Activated CD4-positive, alpha-beta T cell treated with anti-CD3 and anti-CD28 coated beads, Interleukin-2, amount 10 ng/mL, durations not matched to agents 7 days and 5 days (primary cell): ENCODE data around the gene PLA2G2E. TPM values are rescaled to one million over a fixed set of nuclear protein-coding genes. Genes with fewer than 3 reads are reported as not detected.

Source experiments
- CTCF ChIA-PET: fragments of 350-600 bp; sonication (Branson Sonifier 250); formaldehyde crosslinking; loops from one replicate; lab custom pipeline; 2021; ENCODE audit warnings: antibody characterized with exemption; lab: Charles Lee
- POLR2A ChIA-PET: fragments of 350-600 bp; sonication (Branson Sonifier 250); formaldehyde crosslinking; loops from one replicate; lab custom pipeline; 2021; ENCODE audit warnings: antibody characterized with exemption; lab: Charles Lee
- DNase-seq: peaks from one replicate; pipeline ENCODE4 v3.0.0-alpha.2; 2020
- H3K27ac Mint-ChIP-seq: one replicate; pipeline ENCODE4 v1.8.0; 2021; ENCODE audit warnings: mild to moderate bottlenecking, moderate library complexity, mixed read lengths
- H3K27me3 Mint-ChIP-seq: one replicate; pipeline ENCODE4 v1.8.0; 2021; ENCODE audit warnings: mixed read lengths
- H3K36me3 Mint-ChIP-seq: one replicate; pipeline ENCODE4 v1.8.0; 2021; ENCODE audit warnings: low read depth, mixed read lengths
- H3K4me1 Mint-ChIP-seq: one replicate; pipeline ENCODE4 v1.8.0; 2021; ENCODE audit warnings: mixed read lengths
- H3K4me3 Mint-ChIP-seq: one replicate; pipeline ENCODE4 v1.8.0; 2021; ENCODE audit warnings: mild to moderate bottlenecking, moderate library complexity, mixed read lengths
- H3K9me3 Mint-ChIP-seq: one replicate; pipeline ENCODE4 v1.8.0; 2021; ENCODE audit warnings: mixed read lengths
- total RNA-seq, 2 experiments: library from RNA; stranded (reverse); gene quantifications; one replicate each; pipeline ENCODE4 v1.2.3, GENCODE V29; 2021

Gene PLA2G2E
- total RNA-seq, 2 experiments from 2014 or later, result not detected

DNA sequence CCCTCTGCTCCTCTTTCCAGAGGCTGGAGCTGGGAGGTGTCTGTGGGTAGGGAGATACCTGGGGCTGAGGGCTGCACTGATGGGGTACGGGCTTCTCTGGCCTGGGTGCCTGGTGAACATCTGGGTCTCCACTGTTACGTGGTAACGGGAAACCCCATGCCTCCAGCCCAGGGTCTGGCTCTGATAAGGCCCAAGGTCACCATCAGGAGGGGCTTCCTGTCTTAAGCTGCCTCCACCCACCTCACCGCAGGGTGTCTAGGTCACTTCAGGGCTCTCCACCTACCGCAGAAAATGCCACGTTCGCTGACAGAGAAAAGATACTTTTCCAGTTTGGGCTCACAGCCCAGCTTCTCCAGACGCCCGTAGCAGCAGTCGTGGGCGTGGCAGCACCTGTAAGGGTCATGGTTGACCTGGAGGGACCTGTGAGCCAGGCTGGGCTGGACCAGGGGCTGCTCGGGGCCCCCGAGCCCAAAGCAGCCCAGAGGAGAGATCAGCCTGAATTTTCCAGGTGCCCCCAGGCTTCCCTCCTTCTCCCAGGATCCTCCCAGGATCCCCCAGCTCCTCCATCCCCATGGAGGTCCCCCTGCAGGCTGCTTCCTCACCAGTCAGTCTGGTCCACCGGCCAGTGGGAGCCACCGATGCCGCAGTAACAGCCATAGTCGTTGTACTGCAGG lies 1.3 kb downstream of the PLA2G2E start:
- Mint-ChIP-seq H3K36me3 (no peaks in the 10 kb centered on the region), H3K27ac (no peak overlapping the region), H3K4me3 (no peak overlapping the region), H3K27me3 (no peaks in the 10 kb centered on the region), H3K9me3 (no peaks in the 10 kb centered on the region), H3K4me1 (peaks cover 2% of the 10 kb centered on the region)
- ChIA-PET POLR2A (no interaction called here), CTCF (interaction anchor here (1.1 kb wide), 1 partner anchor 229 kb away, joined by 3 read pairs; no protein-coding TSS in a partner anchor)
- no peak for DNase-seq

DNA sequence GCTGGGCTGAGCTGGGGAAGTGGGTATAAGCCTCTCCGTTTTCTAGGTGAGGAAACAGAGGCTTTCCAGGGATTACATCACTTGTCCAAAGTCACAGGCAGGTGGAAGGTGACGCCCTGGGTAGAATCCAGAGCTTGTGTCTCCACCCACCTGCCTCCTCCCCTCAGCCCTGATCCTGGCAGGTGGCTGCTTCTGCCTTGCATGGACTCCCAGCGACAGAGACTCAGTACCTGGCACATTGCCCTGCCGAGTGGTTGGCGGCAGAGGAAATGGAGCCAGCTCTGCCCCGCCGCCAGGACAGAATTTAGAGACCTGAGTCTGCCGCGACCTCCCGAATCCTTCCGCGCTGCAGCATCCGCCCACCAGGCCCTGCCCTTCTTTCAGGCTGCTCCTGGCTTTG lies 2.1 kb downstream of the PLA2G2E start:
- ChIA-PET CTCF (interaction anchor here (1.1 kb wide), 1 partner anchor 230 kb away, joined by 3 read pairs; no protein-coding TSS in a partner anchor), POLR2A (no interaction called here)
- Mint-ChIP-seq H3K9me3 (no peaks in the 10 kb centered on the region), H3K4me1 (peaks cover 2% of the 10 kb centered on the region), H3K27ac (no peak overlapping the region), H3K27me3 (no peaks in the 10 kb centered on the region), H3K4me3 (no peak overlapping the region), H3K36me3 (no peaks in the 10 kb centered on the region)
- DNase-seq, result no peak

DNA sequence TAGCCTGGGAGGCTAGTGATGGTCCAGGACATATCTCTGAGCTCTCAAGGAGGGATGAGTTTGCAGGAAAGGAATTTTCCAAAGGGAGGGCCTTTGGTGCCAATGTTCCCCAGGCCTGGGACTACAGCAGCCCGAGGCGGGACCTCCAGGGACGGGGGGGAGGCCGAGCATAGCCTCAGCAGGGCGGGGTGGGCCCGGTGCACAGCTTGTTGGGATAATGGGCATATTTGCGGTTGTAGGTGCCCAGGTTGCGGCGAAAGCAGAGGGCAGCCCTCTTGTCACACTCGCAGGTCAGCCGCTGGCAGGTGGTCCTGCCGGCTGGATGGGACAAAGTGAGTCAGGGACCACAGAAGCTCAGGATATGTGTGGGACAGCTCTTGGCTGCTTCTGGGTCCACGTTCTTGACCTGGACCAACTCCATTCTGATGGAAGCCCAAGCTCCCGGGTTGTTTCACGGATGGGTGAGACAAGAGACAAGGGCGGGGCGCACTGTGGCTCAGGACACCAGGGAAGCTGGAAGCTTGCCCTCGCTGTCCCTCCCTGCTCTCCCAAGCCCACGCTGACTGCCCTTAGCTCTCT lies 3.2 kb downstream of the PLA2G2E start:
- Mint-ChIP-seq H3K27me3 (no peaks in the 10 kb centered on the region), H3K27ac (no peak overlapping the region), H3K36me3 (no peaks in the 10 kb centered on the region), H3K9me3 (no peaks in the 10 kb centered on the region), H3K4me3 (no peak overlapping the region), H3K4me1 (peaks cover 2% of the 10 kb centered on the region)
- DNase-seq, result no peak
- CTCF ChIA-PET, result interaction anchor here (0.8 to 3.4 kb wide), 2 partner anchors 10 to 232 kb away, joined by 4 to 17 read pairs; no protein-coding TSS in a partner anchor
- POLR2A ChIA-PET, result no interaction called here

DNA sequence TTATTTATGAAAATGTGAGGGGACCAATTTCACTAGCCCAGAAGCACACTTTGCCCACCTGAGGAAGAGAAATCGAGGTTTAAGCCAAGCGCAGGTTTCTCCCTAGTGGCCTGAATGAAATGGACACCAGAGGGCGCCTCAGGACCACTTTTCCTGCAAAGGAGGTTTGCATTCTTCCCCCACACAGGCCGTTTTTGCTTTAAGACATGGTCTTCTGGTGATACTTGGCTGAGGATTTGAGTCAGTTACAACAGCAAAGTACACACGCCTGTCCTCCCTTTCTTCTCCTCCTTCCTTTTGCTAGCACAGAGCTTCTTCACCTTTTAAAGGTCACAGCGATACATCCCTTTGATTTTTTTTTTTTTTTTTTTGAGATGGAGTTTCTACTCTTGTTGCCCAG lies 5.4 kb downstream of the PLA2G2E start:
- H3K36me3 Mint-ChIP-seq, result peaks cover 2% of the 10 kb centered on the region
- no peak overlapping the region for H3K4me3 Mint-ChIP-seq
- H3K27ac Mint-ChIP-seq, result no peak overlapping the region
- H3K9me3 Mint-ChIP-seq, result no peaks in the 10 kb centered on the region
- peaks cover 2% of the 10 kb centered on the region for H3K4me1 Mint-ChIP-seq
- CTCF ChIA-PET, result interaction anchor here (0.6 to 3.4 kb wide), 4 partner anchors 234 to 515 kb away, joined by 3 to 17 read pairs (median 3); no protein-coding TSS in a partner anchor
- DNase-seq, result peak; percentile 86
- POLR2A ChIA-PET, result no interaction called here
- no peaks in the 10 kb centered on the region for H3K27me3 Mint-ChIP-seq

DNA sequence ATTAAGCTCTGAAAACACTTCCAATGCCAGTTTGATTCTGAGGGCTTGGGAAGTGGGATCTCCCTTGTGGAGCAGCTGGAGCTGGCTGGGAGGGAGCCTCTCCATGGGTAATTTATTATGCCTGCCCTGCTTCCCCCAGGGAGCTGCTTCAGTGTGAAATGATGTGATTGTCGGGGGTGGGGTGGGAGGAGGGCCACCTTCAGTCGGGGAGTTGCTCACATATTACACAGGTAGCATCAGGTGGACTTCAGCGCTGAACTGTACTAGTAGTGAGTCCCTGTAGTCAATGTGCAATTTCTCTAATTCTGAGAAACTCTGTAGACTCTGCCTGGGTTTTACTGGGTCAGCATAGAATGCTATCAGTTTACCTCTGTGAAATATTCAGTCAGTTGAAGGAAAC lies 12.8 kb downstream of the PLA2G2E start:
- Mint-ChIP-seq H3K36me3 (peaks cover 28% of the 10 kb centered on the region), H3K27ac (no peak overlapping the region), H3K9me3 (no peaks in the 10 kb centered on the region), H3K27me3 (no peaks in the 10 kb centered on the region), H3K4me3 (no peak overlapping the region), H3K4me1 (no peaks in the 10 kb centered on the region)
- DNase-seq, result no peak
- POLR2A ChIA-PET, result no interaction called here
- CTCF ChIA-PET, result interaction anchor here (0.8 to 1.1 kb wide), 3 partner anchors 10 to 252 kb away, joined by 3 to 4 read pairs (median 3); partner anchors contain the start of gene OTUD3

DNA sequence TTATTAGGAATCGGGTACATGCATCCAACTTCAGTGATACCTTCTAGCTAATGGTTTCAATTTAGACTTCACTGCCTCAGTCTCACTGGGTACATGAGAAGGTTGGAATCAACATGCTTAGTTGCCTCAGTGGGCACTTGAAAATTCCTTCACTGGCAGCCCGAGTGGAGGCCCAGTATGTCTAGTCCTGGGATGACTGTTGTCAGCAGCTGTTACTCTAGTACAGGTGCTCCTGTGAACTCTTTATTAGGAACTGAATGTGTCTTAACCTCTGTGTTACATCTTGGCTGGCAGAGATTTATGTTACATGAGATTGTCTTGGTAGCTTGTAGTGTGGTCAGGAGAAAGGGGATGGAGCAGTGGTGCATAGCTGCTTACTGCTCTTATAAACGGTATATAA lies 13.4 kb downstream of the PLA2G2E start:
- no peaks in the 10 kb centered on the region for H3K27me3 Mint-ChIP-seq
- ChIA-PET POLR2A (no interaction called here), CTCF (interaction anchor here (0.9 to 1.2 kb wide), 3 partner anchors 10 to 284 kb away, joined by 3 to 4 read pairs (median 3); partner anchors contain the start of gene OTUD3)
- peaks cover 31% of the 10 kb centered on the region for H3K36me3 Mint-ChIP-seq
- no peak for DNase-seq
- no peak overlapping the region for H3K27ac Mint-ChIP-seq
- no peaks in the 10 kb centered on the region for H3K4me1 Mint-ChIP-seq
- H3K4me3 Mint-ChIP-seq, result no peak overlapping the region
- no peaks in the 10 kb centered on the region for H3K9me3 Mint-ChIP-seq

DNA sequence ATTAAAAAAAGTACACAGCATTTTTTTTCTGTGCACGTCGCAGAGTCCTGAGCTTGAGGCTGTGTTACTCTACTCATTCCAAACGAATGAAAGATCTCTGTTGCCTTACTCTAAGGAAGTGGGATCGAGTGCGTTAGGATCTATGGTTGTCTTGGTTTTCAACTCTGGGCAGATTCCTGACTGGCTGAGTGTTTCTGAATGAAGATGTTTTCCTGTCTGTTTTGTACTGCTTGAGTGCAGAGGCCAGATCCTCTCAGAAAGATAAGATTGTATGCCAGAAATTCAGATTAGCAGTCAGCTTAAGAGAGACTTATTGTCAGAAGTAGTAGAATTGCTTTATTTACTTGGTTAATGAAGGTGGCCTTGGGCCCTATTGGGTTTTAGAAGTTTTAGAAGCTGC lies 14.0 kb downstream of the PLA2G2E start:
- no peak overlapping the region for H3K27ac Mint-ChIP-seq
- no peaks in the 10 kb centered on the region for H3K4me1 Mint-ChIP-seq
- ChIA-PET CTCF (interaction anchor here (0.9 to 1.2 kb wide), 2 partner anchors 27 to 285 kb away, joined by 3 read pairs; partner anchors contain the start of gene OTUD3), POLR2A (no interaction called here)
- H3K27me3 Mint-ChIP-seq, result no peaks in the 10 kb centered on the region
- DNase-seq, result no peak
- no peaks in the 10 kb centered on the region for H3K9me3 Mint-ChIP-seq
- no peak overlapping the region for H3K4me3 Mint-ChIP-seq
- H3K36me3 Mint-ChIP-seq, result peaks cover 35% of the 10 kb centered on the region

DNA sequence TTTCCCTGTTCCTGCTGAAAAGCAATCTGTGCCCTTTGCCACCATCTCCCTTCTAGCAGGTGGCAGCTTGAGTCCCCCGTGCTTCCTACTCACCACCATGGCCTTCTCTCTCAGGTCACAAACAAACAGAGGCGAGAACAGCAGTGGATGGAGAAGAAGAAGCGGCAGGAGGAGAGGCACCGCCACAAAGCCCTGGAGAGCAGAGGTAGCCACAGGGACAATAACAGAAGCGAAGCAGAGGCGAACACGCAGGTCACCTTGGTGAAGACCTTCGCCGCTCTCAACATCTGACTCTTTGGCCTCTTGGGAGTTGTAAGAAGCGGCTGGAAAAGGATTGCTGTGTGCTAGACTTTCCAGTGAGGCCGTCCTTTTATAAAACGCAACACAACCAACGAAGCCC lies 16.0 kb downstream of the PLA2G2E start:
- H3K4me3 Mint-ChIP-seq, result no peak overlapping the region
- no peak overlapping the region for H3K27ac Mint-ChIP-seq
- no peaks in the 10 kb centered on the region for H3K4me1 Mint-ChIP-seq
- no peaks in the 10 kb centered on the region for H3K27me3 Mint-ChIP-seq
- ChIA-PET POLR2A (no interaction called here), CTCF (no interaction called here)
- H3K9me3 Mint-ChIP-seq, result no peaks in the 10 kb centered on the region
- DNase-seq, result no peak
- H3K36me3 Mint-ChIP-seq, result peaks cover 39% of the 10 kb centered on the region

DNA sequence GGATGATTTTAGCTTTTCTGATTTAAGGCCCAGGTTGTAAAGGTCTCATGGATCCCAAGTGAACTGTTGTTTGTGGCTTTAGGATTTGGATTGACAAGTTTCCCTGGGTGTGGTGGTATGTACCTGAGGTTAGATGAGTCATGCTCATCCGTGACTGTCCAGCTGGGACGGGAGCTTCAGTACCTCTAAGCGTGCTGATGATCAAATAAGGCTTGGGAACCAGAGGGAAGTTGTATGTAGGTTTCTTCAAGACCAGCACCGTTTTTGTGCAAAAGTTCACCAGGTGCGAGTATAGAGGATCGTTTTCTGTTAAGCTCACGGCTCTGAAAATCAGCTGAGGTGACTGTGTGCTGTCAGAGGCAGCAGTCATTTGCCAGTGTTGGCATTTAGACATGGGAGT lies 19.8 kb downstream of the PLA2G2E start:
- CTCF ChIA-PET, result interaction anchor here (0.6 to 1.6 kb wide), 2 partner anchors 20 to 155 kb away, joined by 3 read pairs; no protein-coding TSS in a partner anchor
- no peaks in the 10 kb centered on the region for H3K4me1 Mint-ChIP-seq

DNA sequence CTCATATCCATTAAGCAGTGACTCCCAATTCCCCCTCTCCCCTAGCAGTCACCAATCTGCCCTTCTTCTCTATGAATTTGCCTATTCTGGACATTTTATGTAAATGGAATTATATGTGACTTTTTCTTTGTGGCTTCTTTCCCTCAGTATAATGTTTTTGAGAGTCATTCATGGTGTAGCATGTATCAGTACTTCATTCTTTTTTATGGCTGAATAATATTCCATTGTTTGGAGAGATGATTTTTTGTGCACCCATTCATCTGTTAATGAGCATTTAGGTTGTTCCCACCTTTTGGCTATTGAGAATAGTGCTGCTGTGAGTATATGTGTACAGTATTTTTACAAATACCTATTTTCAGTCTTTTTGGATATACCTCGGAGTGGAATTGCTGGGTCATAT lies 21.8 kb downstream of the PLA2G2E start:
- ChIA-PET CTCF (interaction anchor here (1.4 kb wide), 1 partner anchor 19 kb away, joined by 3 read pairs; the partner anchor contains the start of gene OTUD3), POLR2A (no interaction called here)
- Mint-ChIP-seq H3K27me3 (no peaks in the 10 kb centered on the region), H3K27ac (no peak overlapping the region), H3K4me3 (no peak overlapping the region), H3K36me3 (peaks cover 52% of the 10 kb centered on the region), H3K4me1 (no peaks in the 10 kb centered on the region), H3K9me3 (no peaks in the 10 kb centered on the region)
- no peak for DNase-seq

More for the DNA sequence above, 19.8 kb downstream of the PLA2G2E start:
- Mint-ChIP-seq H3K27me3 (no peaks in the 10 kb centered on the region), H3K9me3 (no peaks in the 10 kb centered on the region), H3K27ac (no peak overlapping the region), H3K36me3 (peaks cover 55% of the 10 kb centered on the region), H3K4me3 (no peak overlapping the region)
- no peak for DNase-seq
- POLR2A ChIA-PET, result no interaction called here

DNA sequence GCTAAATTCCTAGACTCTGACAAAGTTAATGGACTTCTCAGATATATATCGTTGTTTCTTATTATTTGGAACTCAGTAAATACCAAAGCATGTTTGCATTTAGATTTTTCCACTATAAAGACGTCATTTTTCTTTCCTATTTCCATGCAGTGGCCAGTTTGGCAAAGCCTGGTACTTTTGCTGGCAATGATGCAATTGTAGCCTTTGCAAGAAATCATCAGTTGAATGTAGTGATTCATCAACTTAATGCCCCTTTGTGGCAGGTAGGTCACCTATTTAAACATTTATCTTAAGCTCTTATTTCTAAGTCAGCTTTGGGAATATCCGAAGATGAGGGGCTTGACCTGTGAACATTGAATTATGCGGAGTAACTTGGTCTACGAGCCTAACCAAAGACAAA lies 29.2 kb downstream of the PLA2G2E start:
- Mint-ChIP-seq H3K36me3 (peaks cover 42% of the 10 kb centered on the region), H3K9me3 (no peaks in the 10 kb centered on the region), H3K4me3 (no peak overlapping the region), H3K4me1 (peaks cover 4% of the 10 kb centered on the region), H3K27ac (no peak overlapping the region), H3K27me3 (no peaks in the 10 kb centered on the region)
- POLR2A ChIA-PET, result no interaction called here
- CTCF ChIA-PET, result interaction anchor here (1.5 to 1.8 kb wide), 2 partner anchors 8 to 10 kb away, joined by 4 to 6 read pairs; no protein-coding TSS in a partner anchor
- no peak for DNase-seq

DNA sequence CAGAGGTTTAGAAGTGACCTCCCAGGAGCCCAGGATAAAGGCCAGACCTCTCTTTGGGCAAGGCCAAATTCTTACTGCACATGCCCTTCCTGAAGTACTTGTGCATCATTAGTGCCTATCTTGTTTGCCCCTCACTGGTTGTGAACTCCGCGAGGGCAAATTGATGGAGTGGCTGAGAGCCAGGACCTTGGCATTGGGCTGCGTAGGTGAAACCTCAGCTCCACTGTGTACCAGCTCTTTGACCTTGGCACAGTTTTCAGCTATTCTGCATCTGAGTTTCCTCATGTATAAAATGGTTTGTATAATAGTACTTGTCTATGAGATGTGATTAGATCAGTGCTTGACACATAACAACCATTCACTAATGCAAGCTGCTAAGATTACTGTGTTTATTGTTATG lies 29.7 kb downstream of the PLA2G2E start:
- ChIA-PET POLR2A (no interaction called here), CTCF (interaction anchor here (1.8 kb wide), 1 partner anchor 10 kb away, joined by 6 read pairs; no protein-coding TSS in a partner anchor)
- peaks cover 37% of the 10 kb centered on the region for H3K36me3 Mint-ChIP-seq

DNA sequence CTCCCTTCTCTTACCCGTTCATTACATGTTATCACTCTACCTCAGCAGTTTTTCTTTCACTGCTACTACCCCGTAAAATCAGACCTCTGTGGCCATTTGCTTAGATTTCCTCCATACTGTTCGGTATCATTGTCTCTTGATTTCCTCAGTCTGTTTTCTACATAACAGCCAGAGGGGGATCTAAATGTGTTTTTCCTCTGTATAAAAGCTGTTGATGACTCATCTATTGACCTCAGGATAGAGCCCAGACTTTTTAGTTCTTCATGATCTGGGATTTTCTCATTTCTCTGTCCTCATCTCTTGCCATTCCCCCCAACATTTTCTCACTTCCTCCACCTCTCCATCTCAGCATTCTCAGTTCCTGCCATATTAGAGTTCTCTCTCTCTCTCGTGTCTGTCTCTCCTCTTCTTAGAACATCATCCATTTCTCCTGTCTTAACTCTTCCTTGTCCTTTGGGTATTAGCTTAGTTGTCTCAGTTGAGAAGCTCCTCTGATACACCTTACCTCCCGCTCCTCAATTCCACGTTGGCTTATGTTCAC lies 30.7 kb downstream of the PLA2G2E start:
- no peak overlapping the region for H3K4me3 Mint-ChIP-seq
- POLR2A ChIA-PET, result no interaction called here
- no peaks in the 10 kb centered on the region for H3K9me3 Mint-ChIP-seq
- CTCF ChIA-PET, result no interaction called here
- H3K27me3 Mint-ChIP-seq, result no peaks in the 10 kb centered on the region
- peaks cover 34% of the 10 kb centered on the region for H3K36me3 Mint-ChIP-seq
- DNase-seq, result no peak
- peaks cover 9% of the 10 kb centered on the region for H3K4me1 Mint-ChIP-seq
- H3K27ac Mint-ChIP-seq, result no peak overlapping the region

More for the DNA sequence above, 29.7 kb downstream of the PLA2G2E start:
- H3K27me3 Mint-ChIP-seq, result no peaks in the 10 kb centered on the region
- H3K27ac Mint-ChIP-seq, result no peak overlapping the region
- H3K4me1 Mint-ChIP-seq, result peaks cover 4% of the 10 kb centered on the region
- no peak overlapping the region for H3K4me3 Mint-ChIP-seq
- DNase-seq, result no peak
- no peaks in the 10 kb centered on the region for H3K9me3 Mint-ChIP-seq
